ENCODE data around the gene KDM1B.

DNA sequence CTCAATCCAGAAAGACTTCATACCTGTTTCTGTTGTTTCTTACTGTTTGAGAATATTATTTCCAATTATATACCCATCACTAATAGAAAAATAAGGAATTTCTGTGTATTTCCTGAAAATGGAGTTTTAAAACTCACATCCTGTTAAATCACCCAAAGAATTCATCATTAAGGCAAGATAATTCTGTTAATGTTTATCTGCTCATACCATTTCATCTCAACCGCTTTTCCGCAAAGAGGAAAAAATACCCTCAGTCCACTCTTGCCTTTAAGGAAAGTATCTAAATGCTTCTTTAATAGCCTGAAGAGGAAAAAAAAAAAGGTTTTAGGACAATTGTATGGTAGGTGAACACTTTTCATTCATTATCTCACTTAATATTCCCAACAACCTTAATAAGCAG lies 7.6 kb upstream of the KDM1B start:
- TF ChIP-seq ZNF565 (CRISPR knock-in tag; conservative IDR thresholded peaks at IDR 0.05; ENCODE audit: low read depth) (no peak), TOX (CRISPR knock-in tag; IDR thresholded peaks at IDR 0.05; ENCODE audit: borderline replicate concordance) (no peak), ZFP30 (CRISPR knock-in tag; IDR thresholded peaks at IDR 0.05) (no peak), BACH2 (CRISPR knock-in tag; IDR thresholded peaks at IDR 0.05; ENCODE audit: borderline replicate concordance) (no peak), SNAI2 (CRISPR knock-in tag; IDR thresholded peaks at IDR 0.05) (no peak)
